Testis (tissue), 2 donors: Measurements from ENCODE around the gene AGGF1.

Experiments
- POLR2A ChIP-seq: fragments of 450-650 bp; IDR thresholded peaks from one replicate; pipeline ENCODE4 v1.6.1; 2017; ENCODE audit warnings: antibody characterized with exemption, mild to moderate bottlenecking, moderate library complexity
- TF ChIP-seq, protein P1 (sequence below), 3 experiments: fragments of 450-650 bp in 2 of 3; fragments of 200-600 bp in 1 of 3; sonication (generic) in 1 of 3; IDR thresholded peaks; one replicate each; pipeline ENCODE4 v1.5.1; 2016 to 2019; ENCODE audit warnings: antibody characterized with exemption in 3 of 3, mild to moderate bottlenecking in 2 of 3, moderate library complexity in 1 of 3

DNA sequence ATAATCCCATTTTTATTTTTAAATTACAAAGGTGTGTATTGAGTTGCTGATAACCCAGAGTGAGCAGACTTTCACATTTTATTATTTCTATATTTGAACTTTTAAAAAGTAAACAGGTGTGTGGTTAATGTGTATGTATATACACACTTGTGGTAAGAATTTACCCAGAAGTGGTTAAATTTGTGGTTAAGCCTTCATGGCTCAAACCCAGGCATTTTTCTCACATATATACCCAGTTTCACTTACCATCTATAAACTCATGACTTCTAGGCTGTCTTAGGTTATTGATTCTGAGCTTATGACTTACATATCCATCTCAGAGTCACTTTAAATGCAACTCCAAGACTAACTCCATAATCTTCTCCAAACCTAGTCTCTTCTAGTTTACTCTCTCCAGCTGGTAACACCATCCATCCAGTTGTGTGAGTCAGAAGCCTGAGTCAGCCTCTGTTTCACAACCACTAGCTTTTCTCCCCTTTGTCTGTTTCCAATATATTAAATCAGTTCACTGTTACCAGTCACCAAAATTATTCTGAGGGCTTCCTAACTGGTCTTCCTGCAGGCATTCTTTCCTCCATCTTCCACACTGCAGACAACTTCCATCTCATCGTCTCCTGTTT is 36.7 kb downstream of the AGGF1 start:
- TF ChIP-seq, protein P1, sequence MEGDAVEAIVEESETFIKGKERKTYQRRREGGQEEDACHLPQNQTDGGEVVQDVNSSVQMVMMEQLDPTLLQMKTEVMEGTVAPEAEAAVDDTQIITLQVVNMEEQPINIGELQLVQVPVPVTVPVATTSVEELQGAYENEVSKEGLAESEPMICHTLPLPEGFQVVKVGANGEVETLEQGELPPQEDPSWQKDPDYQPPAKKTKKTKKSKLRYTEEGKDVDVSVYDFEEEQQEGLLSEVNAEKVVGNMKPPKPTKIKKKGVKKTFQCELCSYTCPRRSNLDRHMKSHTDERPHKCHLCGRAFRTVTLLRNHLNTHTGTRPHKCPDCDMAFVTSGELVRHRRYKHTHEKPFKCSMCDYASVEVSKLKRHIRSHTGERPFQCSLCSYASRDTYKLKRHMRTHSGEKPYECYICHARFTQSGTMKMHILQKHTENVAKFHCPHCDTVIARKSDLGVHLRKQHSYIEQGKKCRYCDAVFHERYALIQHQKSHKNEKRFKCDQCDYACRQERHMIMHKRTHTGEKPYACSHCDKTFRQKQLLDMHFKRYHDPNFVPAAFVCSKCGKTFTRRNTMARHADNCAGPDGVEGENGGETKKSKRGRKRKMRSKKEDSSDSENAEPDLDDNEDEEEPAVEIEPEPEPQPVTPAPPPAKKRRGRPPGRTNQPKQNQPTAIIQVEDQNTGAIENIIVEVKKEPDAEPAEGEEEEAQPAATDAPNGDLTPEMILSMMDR (IDR thresholded peaks at IDR 0.05): no peak
- TF ChIP-seq POLR2A: no peak
